ENCODE data around the gene GBA2. TPM values are rescaled to one million over a fixed set of nuclear protein-coding genes. Genes with fewer than 3 reads are reported as not detected.

GBA2 gene
- total and polyA plus RNA-seq, 2 experiments from 2014 or later, result 20.3 to 27.6 TPM

GRCh38 chr9:35781066-35781465, 32.0 kb upstream of the GBA2 start:
- Histone ChIP-seq H3K4me3 (no peak overlapping the region), H3K27ac (no peak overlapping the region), H2AFZ (no peak overlapping the region), H3K4me1 (ENCODE audit: insufficient read depth) (no peaks in the 10 kb centered on the region), H3K79me2 (ENCODE audit: insufficient read depth) (no peaks in the 10 kb centered on the region), H3K9me2 (ENCODE audit: insufficient read depth) (no peaks in the 10 kb centered on the region), H3K27me3 (replicated peaks; ENCODE audit: insufficient read depth) (peaks cover 27% of the 10 kb centered on the region), H3F3A (ENCODE audit: insufficient read depth) (no peaks in the 10 kb centered on the region), H4K20me1 (ENCODE audit: insufficient read depth) (no peaks in the 10 kb centered on the region), H3K36me3 (ENCODE audit: low read depth) (no peaks in the 10 kb centered on the region), H3K4me2 (ENCODE audit: unreplicated experiment) (no peak overlapping the region), H3K9ac (no peak overlapping the region), H3K9me3 (ENCODE audit: low read depth) (no peaks in the 10 kb centered on the region)
- no peak for DNase-seq
- TF ChIP-seq EZH2 (IDR thresholded peaks at IDR 0.05; ENCODE audit: insufficient read depth, poor library complexity, severe bottlenecking) (no peak), EZH2phosphoT487 (IDR thresholded peaks at IDR 0.05; ENCODE audit: insufficient read depth, low read depth) (no peak)
- in situ Hi-C loops (cut with MboI), result loop anchor here (10.0 kb wide), 1 partner anchor 104 kb away; no protein-coding TSS in a partner anchor
- WGBS, 2 experiments (ENCODE audit: low coverage in 1 of 2, low lambda C conversion rate in 2 of 2, missing lambda C conversion rate in 2 of 2), result 66 to 75% methylated on average over 2 of the region's 2 CpGs

- H3K79me2 ChIP-seq (ENCODE audit: insufficient read depth), result no peaks in the 10 kb centered on the region
- H3K9me3 ChIP-seq (ENCODE audit: low read depth), result no peaks in the 10 kb centered on the region
- H3K4me3 ChIP-seq, result no peak overlapping the region
- no peak overlapping the region for H2AFZ ChIP-seq
- H3K9me2 ChIP-seq (ENCODE audit: insufficient read depth), result no peaks in the 10 kb centered on the region
- no peak overlapping the region for H3K9ac ChIP-seq
- in situ Hi-C loops (cut with MboI), result no loop called here
- no peaks in the 10 kb centered on the region for H3K36me3 ChIP-seq (ENCODE audit: low read depth)
- no peak for DNase-seq
- WGBS, 2 experiments (ENCODE audit: low coverage in 1 of 2, low lambda C conversion rate in 2 of 2, missing lambda C conversion rate in 2 of 2), result 64 to 68% methylated on average over 3 of the region's 3 CpGs
- no peak overlapping the region for H3K27ac ChIP-seq
- no peak for TF ChIP-seq EZH2phosphoT487 (IDR thresholded peaks at IDR 0.05; ENCODE audit: insufficient read depth, low read depth)
- TF ChIP-seq EZH2 (IDR thresholded peaks at IDR 0.05; ENCODE audit: insufficient read depth, poor library complexity, severe bottlenecking), result no peak
- H3F3A ChIP-seq (ENCODE audit: insufficient read depth), result no peaks in the 10 kb centered on the region
- H3K4me2 ChIP-seq (ENCODE audit: unreplicated experiment), result no peak overlapping the region
- H3K4me1 ChIP-seq (ENCODE audit: insufficient read depth), result no peaks in the 10 kb centered on the region
- H3K27me3 ChIP-seq (replicated peaks; ENCODE audit: insufficient read depth), result peaks cover 27% of the 10 kb centered on the region
- H4K20me1 ChIP-seq (ENCODE audit: insufficient read depth), result no peaks in the 10 kb centered on the region
Measured at GRCh38 chr9:35778496-35778895, 29.5 kb upstream of the GBA2 start.

- TF ChIP-seq EZH2 (IDR thresholded peaks at IDR 0.05; ENCODE audit: insufficient read depth, poor library complexity, severe bottlenecking) (no peak), EZH2phosphoT487 (IDR thresholded peaks at IDR 0.05; ENCODE audit: insufficient read depth, low read depth) (no peak)
- in situ Hi-C loops (cut with MboI), result no loop called here
- 82 to 94% methylated on average over 4 of the region's 4 CpGs for WGBS, 2 experiments (ENCODE audit: low coverage in 1 of 2, low lambda C conversion rate in 2 of 2, missing lambda C conversion rate in 2 of 2)
Measured at GRCh38 chr9:35776018-35776417, 27.0 kb upstream of the GBA2 start.

GRCh38 chr9:35774907-35775635, 26.0 kb upstream of the GBA2 start:
- no peak overlapping the region for H3K4me3 ChIP-seq
- in situ Hi-C loops (cut with MboI), result no loop called here
- 77 to 79% methylated on average over 7 of the region's 7 CpGs for WGBS, 2 experiments (ENCODE audit: low coverage in 1 of 2, low lambda C conversion rate in 2 of 2, missing lambda C conversion rate in 2 of 2)
- no peak for DNase-seq
- H3F3A ChIP-seq (ENCODE audit: insufficient read depth), result peaks cover 7% of the 10 kb centered on the region; the same call in 1 of the 2 replicates
- H3K36me3 ChIP-seq (ENCODE audit: low read depth), result no peaks in the 10 kb centered on the region
- no peaks in the 10 kb centered on the region for H3K79me2 ChIP-seq (ENCODE audit: insufficient read depth)
- H3K4me1 ChIP-seq (ENCODE audit: insufficient read depth), result peaks cover 7% of the 10 kb centered on the region
- H2AFZ ChIP-seq, result no peak overlapping the region
- H3K9me2 ChIP-seq (ENCODE audit: insufficient read depth), result no peaks in the 10 kb centered on the region
- no peaks in the 10 kb centered on the region for H4K20me1 ChIP-seq (ENCODE audit: insufficient read depth)
- TF ChIP-seq EZH2 (IDR thresholded peaks at IDR 0.05; ENCODE audit: insufficient read depth, poor library complexity, severe bottlenecking), result no peak
- no peak for TF ChIP-seq EZH2phosphoT487 (IDR thresholded peaks at IDR 0.05; ENCODE audit: insufficient read depth, low read depth)
- no peak overlapping the region for H3K4me2 ChIP-seq (ENCODE audit: unreplicated experiment)
- peaks cover 21% of the 10 kb centered on the region for H3K27me3 ChIP-seq (replicated peaks; ENCODE audit: insufficient read depth)
- H3K9me3 ChIP-seq (ENCODE audit: low read depth), result no peaks in the 10 kb centered on the region
- H3K27ac ChIP-seq, result no peak overlapping the region
- H3K9ac ChIP-seq, result no peak overlapping the region

More at GRCh38 chr9:35776018-35776417, 27.0 kb upstream of the GBA2 start:
- Histone ChIP-seq H3K27ac (no peak overlapping the region), H3F3A (ENCODE audit: insufficient read depth) (peaks cover 7% of the 10 kb centered on the region; the same call in 1 of the 2 replicates), H3K4me3 (no peak overlapping the region), H3K79me2 (ENCODE audit: insufficient read depth) (no peaks in the 10 kb centered on the region), H3K27me3 (replicated peaks; ENCODE audit: insufficient read depth) (peaks cover 27% of the 10 kb centered on the region), H3K4me2 (ENCODE audit: unreplicated experiment) (no peak overlapping the region), H4K20me1 (ENCODE audit: insufficient read depth) (no peaks in the 10 kb centered on the region), H3K9me3 (ENCODE audit: low read depth) (no peaks in the 10 kb centered on the region), H3K4me1 (ENCODE audit: insufficient read depth) (peaks cover 7% of the 10 kb centered on the region), H2AFZ (no peak overlapping the region), H3K9me2 (ENCODE audit: insufficient read depth) (no peaks in the 10 kb centered on the region), H3K9ac (no peak overlapping the region), H3K36me3 (ENCODE audit: low read depth) (no peaks in the 10 kb centered on the region)
- no peak for DNase-seq

Measured in GM23248 (cell line).